CMK (cell line): ENCODE measurements around the gene SHROOM3.

ENCODE experiments used
- DNase-seq: peaks from one replicate; pipeline ENCODE4 v3.0.0-alpha.2; 2010; ENCODE audit warnings: low read depth

The SHROOM3 gene

DNA sequence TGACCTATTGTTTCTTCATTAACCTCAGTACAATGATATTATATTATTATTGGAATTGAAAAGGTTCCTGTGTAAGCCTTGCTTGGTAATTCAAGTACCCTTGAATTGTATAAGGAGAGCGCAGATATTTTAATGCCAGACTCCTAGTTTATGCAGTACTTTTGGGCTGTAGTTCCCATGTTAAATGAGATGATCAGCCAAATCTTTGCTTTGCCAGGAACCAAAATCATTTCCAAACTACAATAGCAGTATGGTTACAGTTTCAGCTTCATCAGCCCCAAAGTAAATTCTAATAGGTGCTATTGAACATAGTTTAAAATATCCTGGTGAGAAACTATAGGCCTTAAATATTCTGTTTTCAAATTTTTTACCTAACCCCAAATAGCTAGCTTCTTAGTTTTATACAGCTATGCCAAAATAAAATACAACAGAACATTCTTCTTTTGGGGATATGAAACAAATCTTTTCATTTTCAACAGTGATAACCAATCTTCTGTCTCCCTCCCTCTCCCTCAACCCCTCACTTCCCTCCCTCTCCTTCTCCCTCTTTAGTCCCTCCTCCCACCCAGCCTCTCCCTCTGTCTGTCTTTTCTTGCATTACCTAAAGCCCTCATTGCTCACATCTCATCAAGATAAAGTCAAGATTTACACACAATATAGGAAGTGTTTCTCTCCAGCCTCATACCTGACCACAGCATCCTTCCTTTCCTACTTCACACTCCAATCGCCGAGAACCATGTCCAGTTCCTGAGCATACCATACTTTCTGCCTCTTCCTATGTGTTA lies 190.1 kb downstream of the SHROOM3 start:
- DNase-seq = no peak

DNA sequence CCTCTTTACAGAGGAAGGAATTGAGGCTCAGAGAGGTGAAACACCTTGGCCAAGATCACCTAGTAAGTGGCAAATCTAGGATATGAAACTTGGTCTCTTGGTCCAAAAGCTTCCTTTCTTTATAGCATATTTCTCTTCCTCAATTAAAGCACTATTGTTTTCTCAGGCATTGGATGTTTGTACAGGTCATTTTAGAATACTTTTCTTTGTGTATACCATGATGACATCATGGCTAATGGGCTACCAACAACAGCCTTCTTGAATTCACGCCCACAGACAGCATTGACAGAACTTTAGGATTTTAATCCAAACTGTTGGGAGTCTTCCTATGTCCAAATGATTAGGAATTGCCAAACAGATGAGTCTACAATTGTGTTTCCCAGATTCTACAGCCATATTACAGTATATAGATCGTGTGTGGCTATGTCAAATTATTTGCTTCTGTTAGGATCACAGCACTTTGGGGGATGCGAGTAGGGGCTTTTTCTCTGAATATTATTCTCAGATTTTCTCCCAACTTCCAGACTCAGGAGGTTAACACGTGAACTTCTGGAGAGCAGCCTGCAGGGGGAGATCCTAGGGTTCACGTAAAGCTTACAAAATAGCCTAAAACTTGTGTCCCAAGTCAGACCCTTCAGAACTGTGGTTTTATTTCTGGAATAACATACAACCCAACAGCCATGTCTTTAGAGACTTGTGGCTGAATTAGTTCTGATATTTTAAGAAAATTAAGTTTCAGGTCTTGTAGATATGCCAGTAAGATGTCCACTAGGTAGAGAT lies 191.8 kb downstream of the SHROOM3 start:
- no peak for DNase-seq

DNA sequence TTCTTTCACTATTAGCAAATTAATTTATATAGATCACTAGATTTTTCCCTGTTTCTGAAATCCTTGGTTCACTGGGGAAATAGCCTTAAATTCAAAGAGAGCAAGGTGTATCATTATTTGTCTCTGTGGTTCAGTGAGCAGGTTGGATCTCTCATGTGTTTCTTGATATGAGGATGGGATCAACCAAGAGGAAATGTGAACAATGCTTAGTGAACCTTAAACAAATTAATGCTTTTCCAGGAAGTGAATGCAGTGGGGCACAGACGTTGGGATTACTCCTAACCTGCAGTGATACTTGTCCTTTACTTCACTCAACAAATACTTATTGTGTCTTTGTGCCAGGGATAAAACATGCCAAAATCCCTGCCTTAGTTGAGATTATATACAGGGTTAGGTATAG lies 193.2 kb downstream of the SHROOM3 start:
- no peak for DNase-seq

DNA sequence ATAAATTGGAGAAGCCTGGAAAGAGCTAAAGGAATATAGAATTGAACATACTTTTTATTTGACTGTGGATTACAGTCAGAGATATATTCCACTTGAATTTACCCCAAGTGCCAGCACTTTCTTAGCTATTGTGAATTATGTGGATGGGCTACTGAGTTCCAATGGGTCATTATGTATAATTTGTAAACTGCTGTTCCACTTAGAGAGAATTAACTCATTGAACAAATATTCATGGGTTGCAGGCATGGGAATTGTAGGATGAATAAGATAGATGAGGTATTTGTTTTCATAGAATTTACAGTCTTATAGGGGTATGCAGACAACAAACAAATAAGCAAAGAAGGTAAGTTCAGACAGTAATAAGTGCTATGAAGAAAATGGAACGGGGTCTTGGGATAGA lies 195.7 kb downstream of the SHROOM3 start:
- DNase-seq = no peak

DNA sequence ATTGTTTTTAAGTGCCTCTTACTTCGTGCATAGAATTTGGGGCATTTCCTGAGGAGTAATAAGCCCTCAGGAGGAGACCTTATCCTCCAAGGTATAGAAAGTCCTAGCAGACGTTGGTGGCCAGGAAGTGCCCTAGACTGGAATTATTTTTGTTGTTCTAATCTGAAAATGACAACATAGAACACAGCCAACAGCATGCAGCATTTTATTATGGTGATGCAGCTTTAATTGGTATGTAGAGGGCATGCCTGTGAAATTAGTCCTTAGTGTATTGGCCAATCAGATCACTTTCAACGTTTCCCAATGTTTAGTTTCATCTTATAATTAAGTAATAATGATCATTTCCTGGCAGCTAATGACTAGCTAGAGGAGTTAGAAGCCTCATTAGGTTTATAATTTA lies 199.2 kb downstream of the SHROOM3 start:
- no peak for DNase-seq

DNA sequence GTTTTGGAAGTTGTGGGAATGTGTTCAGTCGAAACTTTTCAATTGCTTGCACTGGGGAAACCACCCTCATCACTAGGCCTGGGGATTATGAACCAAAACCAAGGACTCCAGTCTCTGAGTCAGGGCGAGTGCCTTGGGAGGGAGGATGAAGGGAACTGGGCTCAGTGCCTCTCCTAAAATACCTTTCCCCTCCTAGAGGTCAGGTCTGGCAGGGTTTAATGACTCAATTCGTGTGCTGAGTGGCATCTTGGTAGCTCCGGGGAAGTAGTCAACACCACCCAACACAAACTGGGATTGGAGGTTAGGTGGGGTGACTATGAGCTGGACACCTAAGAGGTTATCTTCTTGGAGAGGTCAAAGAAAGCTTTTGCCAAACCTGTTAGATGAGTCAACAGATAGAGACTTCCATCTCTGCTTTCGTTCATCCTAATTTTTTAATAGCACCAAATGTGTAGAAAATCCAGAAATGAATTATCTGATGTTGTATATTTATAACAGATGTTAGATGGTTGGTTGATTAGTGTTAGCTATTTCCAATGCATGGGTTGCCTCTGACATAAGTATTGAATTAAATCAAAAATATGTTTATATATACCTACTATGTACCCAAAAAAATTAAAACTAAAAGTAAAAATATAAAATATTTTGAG lies 202.8 kb downstream of the SHROOM3 start:
- no peak for DNase-seq

DNA sequence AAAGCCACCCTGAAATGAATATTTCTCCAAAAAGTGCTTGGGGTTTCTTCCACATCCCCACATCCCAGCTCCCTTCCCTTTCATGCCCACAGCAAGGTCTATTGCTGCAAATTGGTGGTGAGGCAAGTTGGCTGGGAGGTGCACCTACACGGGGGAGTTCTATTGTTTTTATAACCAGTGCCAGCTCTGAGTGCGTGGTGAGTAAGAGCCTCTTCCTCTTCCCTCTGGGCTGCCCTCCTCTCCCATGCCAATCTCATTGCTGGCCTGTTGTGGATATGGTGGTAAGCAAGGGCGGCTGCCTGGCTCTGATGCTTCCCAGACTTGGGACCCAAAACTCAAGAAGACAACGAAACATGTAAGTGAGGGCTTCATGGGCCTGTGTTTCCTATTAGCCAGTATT lies 204.3 kb downstream of the SHROOM3 start:
- DNase-seq = no peak

DNA sequence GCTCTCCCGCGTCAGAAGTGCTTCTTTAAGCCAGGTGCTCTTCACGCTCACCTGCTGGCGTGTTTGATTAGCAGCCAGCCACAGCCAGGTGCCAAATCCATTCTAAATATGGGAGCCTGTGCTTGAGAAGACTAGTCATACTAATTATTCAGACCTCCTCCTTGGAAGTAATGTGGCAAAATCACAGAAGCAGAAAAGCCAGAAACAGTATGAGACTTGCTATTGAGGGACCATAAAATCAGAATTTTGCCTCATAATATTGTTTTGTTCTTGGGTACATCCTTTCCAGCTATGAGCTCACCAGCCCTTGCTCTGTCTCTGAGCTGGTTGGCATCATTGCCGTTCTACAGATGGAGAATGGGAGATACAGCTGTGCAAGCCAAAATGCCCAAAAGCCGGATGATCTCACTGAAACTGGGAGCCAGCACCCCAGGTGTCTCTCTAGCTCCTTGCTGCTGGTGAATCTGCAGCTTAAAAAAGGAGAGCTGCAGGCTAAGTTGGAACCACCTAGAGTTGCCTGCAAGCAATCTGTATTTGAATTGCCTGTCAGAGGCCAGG lies 205.4 kb downstream of the SHROOM3 start:
- DNase-seq = no peak

DNA sequence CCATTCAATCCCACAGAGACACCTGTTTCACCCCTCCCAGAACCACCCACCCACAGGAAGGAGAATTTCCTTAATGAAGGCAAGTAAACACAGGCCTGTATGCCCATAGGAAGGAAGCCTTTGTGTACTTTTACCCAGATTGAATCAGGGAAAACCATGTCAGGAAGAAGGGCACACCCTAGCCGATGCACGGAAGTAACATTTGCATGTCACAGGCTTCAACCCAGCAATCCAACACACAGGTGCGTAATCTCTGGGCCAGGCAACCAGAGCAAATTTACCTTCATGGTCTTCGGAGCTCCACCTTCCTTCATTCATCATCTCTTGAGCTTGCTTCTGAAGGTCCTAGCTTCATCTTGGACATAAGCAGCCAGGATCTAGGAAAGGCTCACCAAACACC lies 206.3 kb downstream of the SHROOM3 start:
- no peak for DNase-seq

DNA sequence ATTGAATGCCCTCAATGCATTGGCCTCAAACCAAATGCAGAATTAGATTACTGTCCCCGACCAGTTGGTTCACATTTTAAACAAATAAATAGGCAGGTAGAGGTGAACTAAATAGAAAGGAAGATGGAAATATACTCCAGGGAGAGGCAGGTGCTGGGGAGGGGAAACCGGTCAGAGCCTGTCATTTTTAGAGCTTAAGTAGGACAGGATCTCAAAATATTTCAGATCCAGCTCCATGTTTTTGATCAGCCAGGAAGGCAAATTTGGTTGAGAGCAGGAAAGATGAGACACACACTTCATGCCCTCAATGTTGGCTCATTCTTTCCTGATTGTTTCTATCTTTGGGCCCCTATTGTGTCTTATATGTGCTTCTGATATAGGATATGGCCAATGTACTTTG lies 206.7 kb downstream of the SHROOM3 start:
- no peak for DNase-seq

DNA sequence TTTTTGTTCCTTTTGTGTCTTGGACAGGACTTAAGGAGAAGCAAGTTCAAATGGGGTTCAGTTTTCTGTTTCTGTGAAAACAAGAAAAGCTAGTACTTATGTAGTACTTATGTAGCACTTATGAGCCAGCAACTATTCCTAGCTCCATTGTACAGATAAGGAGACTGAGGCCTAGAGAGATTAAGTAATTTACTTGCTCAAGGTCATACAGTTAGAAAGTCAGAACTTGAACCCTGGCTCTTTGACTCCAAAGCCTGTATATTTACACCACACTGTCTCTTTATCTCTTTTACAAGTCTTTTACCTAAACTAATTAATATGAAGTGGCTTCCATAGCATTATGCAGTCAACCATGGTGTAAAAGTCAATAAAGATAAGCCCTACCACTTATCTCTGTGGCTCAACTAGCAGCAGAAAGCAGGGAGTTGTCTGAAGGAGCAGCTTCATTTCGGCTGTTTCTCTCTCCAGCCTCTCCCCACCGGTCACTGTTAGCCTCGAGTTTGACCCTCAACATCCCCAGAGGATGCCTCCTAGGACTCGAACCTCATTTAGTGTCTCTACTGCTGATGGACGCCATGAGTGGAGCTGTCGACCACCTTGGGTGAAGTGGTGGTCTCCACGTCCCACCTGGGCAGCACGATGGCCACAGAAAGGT lies 209.9 kb downstream of the SHROOM3 start:
- no peak for DNase-seq

DNA sequence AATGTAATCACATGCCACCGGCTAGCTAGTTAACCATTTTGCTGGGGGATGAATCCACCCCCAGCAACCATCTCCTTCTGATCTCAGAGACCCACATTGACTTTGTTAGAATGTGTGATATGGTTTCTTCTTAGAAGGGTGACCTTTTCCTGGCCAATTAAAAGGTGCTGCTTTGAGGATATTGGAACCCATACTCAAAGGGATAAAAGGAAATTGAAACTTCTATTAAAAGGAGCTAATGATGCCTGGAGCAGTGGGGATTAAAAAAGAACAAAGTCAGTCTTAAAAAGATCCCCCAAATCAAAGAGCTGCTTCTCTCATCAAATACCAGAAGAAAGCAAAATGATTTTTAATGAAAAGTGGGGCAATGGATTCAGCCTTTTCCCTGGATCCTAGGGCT lies 214.1 kb downstream of the SHROOM3 start:
- no peak for DNase-seq

DNA sequence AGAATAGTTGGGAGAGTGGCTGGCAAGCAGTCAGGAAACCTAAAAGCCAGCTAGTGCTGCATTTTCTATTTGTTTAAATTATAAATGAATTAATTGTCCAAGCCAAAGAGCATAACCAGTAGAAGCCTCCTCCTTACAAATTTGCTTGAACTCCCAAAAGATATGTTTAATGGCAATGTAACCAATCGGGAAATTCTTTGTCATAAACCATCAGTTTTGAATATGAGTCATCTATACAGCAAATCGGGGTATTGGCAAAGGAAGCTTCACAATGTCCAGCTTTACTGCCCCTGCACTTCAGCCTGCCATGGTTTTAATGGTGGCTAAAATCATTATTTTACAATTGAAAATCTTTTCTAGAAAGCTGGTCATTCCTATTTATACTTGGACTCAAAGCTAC lies 216.6 kb downstream of the SHROOM3 start:
- DNase-seq = no peak

DNA sequence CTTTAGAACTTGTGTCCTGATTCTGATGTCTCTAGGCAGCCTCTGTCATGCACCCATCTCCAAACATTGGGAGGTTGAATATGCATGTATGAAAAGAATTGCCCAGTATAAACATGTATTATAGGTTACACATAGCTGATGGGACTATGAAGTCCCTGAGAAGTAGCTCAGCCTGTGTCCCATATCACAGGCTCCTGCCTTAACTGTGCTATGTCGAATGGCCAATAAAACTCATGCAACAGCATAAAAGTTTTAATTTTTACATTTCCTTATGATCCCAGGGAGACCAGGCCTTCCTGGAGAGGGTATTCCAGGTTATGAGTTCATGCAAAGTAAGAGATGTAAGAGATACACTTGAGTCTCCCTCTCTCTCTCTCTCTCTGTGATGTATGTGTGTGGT lies 217.4 kb downstream of the SHROOM3 start:
- no peak for DNase-seq

DNA sequence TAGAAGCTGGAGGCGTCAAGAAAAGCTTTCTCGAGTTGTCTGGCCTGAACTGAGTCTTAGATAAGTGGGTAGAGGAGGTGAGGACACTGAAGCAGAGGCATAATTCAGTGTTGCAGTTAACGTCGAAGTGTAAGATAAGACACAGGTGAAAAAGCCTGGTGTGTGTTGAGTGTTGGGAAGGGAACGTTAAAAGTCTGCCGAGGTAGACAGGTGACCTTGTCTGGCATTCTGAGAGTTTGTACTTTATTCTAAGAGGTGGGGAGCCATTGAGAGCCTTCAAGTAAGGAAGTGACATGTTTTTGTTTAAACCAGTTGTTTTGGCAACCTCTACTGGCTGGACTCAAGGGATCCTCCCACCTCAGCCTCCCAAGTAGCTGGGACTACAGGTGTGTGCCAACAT lies 219.1 kb downstream of the SHROOM3 start:
- DNase-seq = no peak

DNA sequence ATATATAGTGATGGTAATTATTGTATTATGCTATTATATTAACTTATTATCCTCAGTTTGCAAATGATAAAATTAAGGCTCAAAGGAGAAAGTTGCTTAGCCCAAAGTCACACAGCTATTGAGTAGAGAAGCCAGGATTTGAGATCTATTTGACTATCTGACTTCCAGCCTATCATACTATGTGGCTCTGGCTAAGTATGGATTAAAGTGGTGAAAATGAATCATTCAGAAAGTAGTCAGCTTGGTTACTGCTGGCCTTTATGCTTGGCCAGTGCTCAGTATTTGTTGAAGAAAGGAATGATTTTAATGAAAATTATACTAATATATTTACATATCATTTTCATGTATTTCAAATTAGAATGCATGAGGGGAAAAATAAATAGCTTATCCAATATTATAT lies 219.8 kb downstream of the SHROOM3 start:
- DNase-seq = no peak

DNA sequence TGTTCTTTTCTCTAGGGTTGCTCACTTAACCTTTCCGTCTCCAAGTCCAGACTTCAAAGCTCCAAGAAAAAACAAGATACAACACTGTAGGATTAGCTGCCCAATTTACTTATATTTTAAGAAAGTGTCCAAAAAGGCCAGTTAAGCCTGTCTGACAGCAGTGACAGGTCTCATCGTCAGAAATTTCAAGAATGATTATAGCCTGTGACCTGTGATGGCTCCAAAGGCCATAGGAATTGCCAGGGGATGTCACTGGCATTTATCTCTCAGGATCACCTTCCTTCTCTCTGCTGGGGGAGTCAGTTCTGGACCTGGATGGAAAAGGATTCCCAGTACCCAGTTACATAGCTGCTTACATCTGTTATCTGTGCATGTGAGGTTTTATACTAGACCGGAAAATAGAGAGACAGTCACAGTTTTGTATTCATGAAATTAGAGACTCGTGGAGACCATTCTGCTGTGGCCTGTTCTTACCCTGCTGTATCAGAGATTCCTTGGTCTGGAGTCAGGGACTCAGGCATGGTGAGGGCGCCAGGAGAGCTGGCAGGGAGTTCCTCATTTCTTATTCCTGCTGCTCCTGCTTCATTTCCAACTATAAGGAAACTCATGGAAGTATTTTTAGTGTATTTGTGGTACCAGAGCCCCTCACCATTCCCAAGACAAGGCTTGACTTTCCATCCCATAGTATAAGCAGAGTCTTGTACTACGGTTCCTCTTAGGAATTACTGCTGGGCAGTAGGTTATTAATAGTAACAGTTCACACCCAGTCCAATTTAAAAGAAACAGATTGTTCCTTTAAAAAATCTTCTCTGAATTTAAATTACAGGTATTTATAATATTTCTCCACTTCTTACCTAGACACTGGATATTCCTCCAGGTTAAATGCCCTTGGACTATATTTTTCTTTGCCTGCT lies 220.8 kb downstream of the SHROOM3 start:
- no peak for DNase-seq

DNA sequence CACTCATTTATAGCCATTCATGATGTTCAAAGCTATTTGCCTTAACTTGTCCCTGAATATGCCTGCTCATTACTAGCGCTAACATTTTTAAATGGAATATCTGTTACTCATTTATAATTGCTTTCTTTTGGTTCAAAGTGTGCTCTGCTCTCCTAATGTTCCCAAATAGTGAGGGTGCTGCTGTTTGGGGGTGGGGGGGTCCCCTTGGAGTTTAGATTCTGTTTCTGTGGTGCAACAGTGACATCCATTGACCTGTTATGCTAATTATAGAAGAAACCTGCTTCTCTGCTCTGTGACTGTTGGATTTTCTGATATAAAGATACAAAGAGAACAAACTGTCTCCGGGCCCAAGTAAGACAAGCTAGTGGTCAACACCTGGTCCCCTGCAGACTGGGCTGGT lies 222.4 kb downstream of the SHROOM3 start:
- no peak for DNase-seq

DNA sequence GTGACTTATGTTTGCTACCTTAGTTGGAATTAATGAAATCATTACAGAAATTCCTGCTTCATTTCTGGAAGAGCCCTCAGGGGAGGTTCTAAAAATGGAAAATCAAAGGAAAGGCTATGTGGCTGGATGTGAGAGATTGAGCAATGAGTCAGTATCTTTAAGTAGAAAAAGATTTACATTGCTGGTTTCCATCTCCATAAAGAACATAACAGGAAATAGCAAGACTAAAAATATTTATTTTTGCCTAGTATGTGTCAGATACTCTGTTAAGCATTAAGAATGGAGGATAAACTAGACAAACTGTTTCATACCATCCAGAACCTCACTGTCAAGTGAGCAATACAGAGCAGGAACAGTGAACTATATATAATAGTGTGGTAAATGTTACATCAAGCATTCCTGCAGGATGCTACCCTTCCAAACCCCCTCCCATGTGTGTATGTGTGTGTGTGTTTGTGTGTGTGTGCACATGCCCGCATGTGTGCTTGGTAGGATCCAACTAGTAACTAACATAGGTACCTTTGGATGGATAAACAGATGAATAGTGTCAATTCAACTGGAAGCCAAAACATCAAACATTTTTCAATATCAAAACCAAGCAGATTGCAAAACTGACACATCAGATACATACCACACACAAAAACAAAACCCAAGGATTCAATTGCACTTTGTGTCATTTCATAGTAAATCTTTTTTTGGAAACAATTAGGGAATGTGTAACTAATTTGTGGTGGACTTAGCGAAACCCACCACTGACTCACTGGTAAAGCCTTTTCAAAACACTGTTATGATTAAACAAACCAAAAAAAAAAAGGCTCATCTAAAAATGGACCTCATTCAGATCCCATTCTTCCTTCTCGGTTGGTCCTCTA lies 223.4 kb downstream of the SHROOM3 start:
- DNase-seq = no peak

DNA sequence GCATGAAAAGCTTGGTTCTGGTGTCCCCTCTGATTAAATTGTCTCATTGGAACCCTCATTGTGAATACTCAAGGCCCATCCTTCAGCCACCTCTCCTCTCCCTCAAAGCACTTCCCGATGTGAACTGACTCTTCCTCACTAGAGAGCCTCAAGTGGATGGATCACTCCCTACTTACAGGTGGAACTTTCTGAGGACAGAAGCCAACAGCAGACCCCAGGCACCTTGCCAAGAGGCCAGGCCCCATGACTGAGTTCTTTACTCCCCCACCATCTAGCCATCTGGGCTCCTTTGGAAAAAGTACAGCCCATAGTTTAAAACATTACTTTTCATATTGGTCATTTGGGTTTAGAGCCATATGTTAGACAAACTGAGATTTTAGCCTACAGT lies 224.1 kb downstream of the SHROOM3 start:
- no peak for DNase-seq
